HL-60 (cell line): ENCODE measurements around the gene ADAMTS17.

Experiments
- DNase-seq, 2 experiments: peaks; one replicate each; pipeline ENCODE4 v3.0.0-alpha.2; 2010 to 2020; ENCODE audit warnings: low read depth in 1 of 2, low spot score in 1 of 2
- H3K27ac ChIP-seq: fragments of 250-450 bp; sonication (Bioruptor Pico); replicated peaks from 2 replicates; pipeline ENCODE4 v1.5.1; 2020; ENCODE audit warnings: mild to moderate bottlenecking, moderate library complexity
- H3K27me3 ChIP-seq: fragments of 250-450 bp; sonication (Bioruptor Pico); 2 replicates; pipeline ENCODE4 v1.5.1; 2021; ENCODE audit warnings: mild to moderate bottlenecking, moderate library complexity; ENCODE audit not compliant: insufficient read depth, poor library complexity, severe bottlenecking
- H3K4me3 ChIP-seq: replicated peaks from 2 replicates; pipeline ENCODE4 v1.5.1; 2011; ENCODE audit warnings: mild to moderate bottlenecking, control low read depth, low read length; ENCODE audit not compliant: insufficient read depth
- GABPA ChIP-seq: IDR thresholded peaks from 2 replicates; pipeline ENCODE4 v1.6.1; 2012; ENCODE audit warnings: low read depth
- POLR2AphosphoS5 ChIP-seq: IDR thresholded peaks from 2 replicates; pipeline ENCODE4 v1.6.1; 2012; ENCODE audit warnings: low read depth
- SPI1 ChIP-seq: IDR thresholded peaks from 2 replicates; pipeline ENCODE4 v1.6.1; 2012; ENCODE audit warnings: low read depth, mild to moderate bottlenecking, borderline replicate concordance
- TF ChIP-seq, protein P1 (sequence below): IDR thresholded peaks from 2 replicates; pipeline ENCODE4 v1.6.1; 2012; ENCODE audit warnings: low read depth; ENCODE audit not compliant: insufficient replicate concordance
- TF ChIP-seq, protein P2 (sequence below): IDR thresholded peaks from one replicate; pipeline ENCODE4 v1.5.1; 2011; ENCODE audit warnings: low read length, control low read depth, inconsistent platforms; ENCODE audit not compliant: insufficient read depth

ADAMTS17 gene

DNA sequence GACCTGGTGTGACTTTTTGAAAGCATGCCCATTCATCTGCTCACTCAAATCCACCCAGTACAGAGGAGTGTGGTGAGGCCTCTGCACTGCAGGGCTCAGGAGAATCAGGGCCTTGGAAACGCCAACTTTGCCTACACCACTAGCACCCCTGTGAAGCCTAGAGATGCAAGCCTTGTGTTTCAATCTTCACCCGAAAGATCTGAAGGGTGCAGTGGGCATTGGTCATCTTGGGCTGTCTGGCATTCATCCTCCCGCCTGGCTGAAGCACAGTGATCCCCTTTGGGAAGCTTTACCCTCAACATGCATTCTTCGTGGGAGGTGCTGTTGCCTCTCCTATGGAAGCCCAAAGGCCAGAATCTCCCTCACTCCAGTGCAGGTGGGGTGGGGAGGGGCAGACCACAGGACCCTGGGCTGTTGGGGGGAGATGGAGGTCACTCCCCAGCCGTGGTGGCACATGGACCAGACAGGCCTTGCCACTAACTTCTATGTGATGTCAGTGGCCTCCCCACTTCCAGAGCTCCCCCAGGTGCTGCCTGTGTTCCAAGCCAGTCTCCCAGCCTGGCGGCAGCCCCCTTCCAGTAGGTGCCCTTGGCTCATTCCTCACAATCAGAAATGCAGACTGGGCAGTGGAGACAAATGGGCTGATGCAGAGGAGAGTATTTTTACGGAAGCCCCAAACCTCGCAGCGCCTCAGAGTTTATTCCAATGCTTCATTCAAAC lies 92.5 kb downstream of the ADAMTS17 start:
- no peak overlapping the region for H3K27ac ChIP-seq

DNA sequence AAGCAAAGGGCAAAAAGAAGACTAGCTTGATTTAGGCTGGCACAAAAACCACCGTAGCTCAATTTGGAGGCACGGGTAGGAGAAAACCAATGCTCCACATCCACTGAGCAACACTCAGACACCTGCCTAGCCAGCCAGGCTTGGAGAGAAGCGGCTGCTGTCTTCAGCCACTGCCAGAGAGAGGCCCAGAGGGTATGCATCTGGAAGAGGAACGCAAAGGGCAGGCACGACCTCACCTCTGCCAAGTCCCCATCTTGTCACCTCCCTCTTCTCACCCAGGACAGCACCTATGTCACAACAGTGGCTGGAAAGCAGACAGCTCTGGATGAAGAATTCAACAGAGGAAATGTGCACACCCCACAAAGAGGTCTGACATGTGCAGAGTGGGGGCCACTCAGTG lies 93.5 kb downstream of the ADAMTS17 start:
- no peak overlapping the region for H3K27ac ChIP-seq
- TF ChIP-seq, protein P1, sequence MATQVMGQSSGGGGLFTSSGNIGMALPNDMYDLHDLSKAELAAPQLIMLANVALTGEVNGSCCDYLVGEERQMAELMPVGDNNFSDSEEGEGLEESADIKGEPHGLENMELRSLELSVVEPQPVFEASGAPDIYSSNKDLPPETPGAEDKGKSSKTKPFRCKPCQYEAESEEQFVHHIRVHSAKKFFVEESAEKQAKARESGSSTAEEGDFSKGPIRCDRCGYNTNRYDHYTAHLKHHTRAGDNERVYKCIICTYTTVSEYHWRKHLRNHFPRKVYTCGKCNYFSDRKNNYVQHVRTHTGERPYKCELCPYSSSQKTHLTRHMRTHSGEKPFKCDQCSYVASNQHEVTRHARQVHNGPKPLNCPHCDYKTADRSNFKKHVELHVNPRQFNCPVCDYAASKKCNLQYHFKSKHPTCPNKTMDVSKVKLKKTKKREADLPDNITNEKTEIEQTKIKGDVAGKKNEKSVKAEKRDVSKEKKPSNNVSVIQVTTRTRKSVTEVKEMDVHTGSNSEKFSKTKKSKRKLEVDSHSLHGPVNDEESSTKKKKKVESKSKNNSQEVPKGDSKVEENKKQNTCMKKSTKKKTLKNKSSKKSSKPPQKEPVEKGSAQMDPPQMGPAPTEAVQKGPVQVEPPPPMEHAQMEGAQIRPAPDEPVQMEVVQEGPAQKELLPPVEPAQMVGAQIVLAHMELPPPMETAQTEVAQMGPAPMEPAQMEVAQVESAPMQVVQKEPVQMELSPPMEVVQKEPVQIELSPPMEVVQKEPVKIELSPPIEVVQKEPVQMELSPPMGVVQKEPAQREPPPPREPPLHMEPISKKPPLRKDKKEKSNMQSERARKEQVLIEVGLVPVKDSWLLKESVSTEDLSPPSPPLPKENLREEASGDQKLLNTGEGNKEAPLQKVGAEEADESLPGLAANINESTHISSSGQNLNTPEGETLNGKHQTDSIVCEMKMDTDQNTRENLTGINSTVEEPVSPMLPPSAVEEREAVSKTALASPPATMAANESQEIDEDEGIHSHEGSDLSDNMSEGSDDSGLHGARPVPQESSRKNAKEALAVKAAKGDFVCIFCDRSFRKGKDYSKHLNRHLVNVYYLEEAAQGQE: no peak
- TF ChIP-seq POLR2AphosphoS5: no peak
- TF ChIP-seq, protein P2, sequence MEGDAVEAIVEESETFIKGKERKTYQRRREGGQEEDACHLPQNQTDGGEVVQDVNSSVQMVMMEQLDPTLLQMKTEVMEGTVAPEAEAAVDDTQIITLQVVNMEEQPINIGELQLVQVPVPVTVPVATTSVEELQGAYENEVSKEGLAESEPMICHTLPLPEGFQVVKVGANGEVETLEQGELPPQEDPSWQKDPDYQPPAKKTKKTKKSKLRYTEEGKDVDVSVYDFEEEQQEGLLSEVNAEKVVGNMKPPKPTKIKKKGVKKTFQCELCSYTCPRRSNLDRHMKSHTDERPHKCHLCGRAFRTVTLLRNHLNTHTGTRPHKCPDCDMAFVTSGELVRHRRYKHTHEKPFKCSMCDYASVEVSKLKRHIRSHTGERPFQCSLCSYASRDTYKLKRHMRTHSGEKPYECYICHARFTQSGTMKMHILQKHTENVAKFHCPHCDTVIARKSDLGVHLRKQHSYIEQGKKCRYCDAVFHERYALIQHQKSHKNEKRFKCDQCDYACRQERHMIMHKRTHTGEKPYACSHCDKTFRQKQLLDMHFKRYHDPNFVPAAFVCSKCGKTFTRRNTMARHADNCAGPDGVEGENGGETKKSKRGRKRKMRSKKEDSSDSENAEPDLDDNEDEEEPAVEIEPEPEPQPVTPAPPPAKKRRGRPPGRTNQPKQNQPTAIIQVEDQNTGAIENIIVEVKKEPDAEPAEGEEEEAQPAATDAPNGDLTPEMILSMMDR: no peak
- no peak for TF ChIP-seq GABPA
- TF ChIP-seq SPI1: no peak
- H3K4me3 ChIP-seq: no peak overlapping the region
- no peak for DNase-seq
- no peaks in the 10 kb centered on the region for H3K27me3 ChIP-seq

More for the DNA sequence above, 92.5 kb downstream of the ADAMTS17 start:
- Histone ChIP-seq H3K4me3 (no peak overlapping the region), H3K27me3 (no peaks in the 10 kb centered on the region)
- no peak for TF ChIP-seq SPI1
- TF ChIP-seq GABPA: no peak
- TF ChIP-seq, protein P2: no peak
- no peak for TF ChIP-seq POLR2AphosphoS5
- TF ChIP-seq, protein P1: no peak
- DNase-seq: no peak

DNA sequence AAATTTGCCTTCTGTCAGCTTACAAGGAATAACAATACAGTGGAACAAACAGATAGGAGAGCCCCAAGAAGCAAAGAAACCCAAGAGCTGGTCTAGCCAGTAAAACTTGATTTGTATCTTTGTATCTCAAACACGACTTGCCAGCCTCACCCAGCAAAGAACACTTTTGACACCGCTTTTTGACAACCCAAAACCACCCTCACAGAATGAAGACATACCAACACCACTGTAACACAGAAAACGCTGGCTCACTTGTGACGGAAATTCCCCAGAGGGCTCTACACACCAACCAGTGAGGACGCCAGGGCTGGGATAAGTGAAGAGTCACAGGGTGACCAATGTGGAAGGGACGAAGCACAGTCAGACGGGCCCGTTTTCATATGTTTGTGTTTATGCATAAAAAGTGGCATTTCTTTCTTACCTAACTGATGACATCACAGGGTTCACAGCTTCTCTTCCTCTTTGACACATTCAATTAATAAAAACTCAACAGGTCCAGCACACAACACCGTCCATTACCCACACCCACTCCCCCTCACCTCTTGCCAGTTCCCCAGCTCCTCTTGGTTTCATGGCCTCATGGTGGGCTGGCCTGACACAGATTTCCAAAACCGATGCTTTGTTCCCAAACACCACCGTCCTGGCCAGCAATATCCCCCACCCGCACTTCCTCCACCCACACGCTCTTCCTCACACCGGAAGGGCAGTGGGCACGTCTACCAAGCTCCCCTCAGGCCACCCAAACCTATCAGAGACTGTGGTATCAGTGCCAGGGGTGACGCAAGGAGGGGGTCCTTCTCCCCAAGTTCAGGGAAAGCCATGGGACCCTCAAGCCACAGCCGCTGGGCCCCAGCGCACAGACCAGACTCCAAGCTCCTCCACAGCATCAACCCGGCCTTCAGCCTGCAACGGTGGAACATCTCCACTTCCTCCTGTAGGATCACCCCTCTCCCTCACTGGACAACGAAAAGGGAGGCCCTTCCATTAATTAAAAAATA lies 94.2 kb downstream of the ADAMTS17 start:
- H3K4me3 ChIP-seq: no peak overlapping the region
- TF ChIP-seq, protein P2: no peak
- TF ChIP-seq POLR2AphosphoS5 (no peak), GABPA (no peak), SPI1 (no peak)
- TF ChIP-seq, protein P1: no peak
- DNase-seq: no peak
- no peak overlapping the region for H3K27ac ChIP-seq
- H3K27me3 ChIP-seq: no peaks in the 10 kb centered on the region
